Stimulated activated CD4-positive, alpha-beta T cell treated with anti-CD3 and anti-CD28 coated beads, Interleukin-4, amount 100 ng/mL, for 4 hours (primary cell): ENCODE measurements around the gene DEF6.
A peak's percentile ranks its signal among the peaks of the same experiment; 100 is the strongest.
"Not testable (repeated sequence)": the region's sequence is repeated elsewhere in the genome, so short reads cannot be mapped to it uniquely, and the experiment has no call there.

Experiments
- DNase-seq, 2 experiments: peaks; one replicate each; pipeline ENCODE4 v3.0.0-alpha.2; 2020

DEF6 gene

GRCh38 chr6:35280903-35281302, 16.7 kb upstream of the DEF6 start:
- no peak for DNase-seq

- DNase-seq: no peak
Measured at GRCh38 chr6:35282472-35282871, 15.1 kb upstream of the DEF6 start.

GRCh38 chr6:35283361-35283760, 14.3 kb upstream of the DEF6 start:
- DNase-seq: no peak

GRCh38 chr6:35287671-35288396, 9.8 kb upstream of the DEF6 start:
- DNase-seq: no peak

GRCh38 chr6:35288834-35289233, 8.8 kb upstream of the DEF6 start:
- no peak for DNase-seq

GRCh38 chr6:35291491-35291890, 6.1 kb upstream of the DEF6 start:
- DNase-seq: no peak

- DNase-seq: no peak
Measured at GRCh38 chr6:35292494-35292893, 5.1 kb upstream of the DEF6 start.

- no peak for DNase-seq
Measured at GRCh38 chr6:35293681-35294080, 3.9 kb upstream of the DEF6 start.

GRCh38 chr6:35294308-35294945, 3.2 kb upstream of the DEF6 start:
- DNase-seq: peak; percentile 41 to 43

GRCh38 chr6:35295036-35295435, 2.6 kb upstream of the DEF6 start:
- DNase-seq: no peak

GRCh38 chr6:35295521-35296315, 1.9 kb upstream of the DEF6 start:
- DNase-seq: no peak

GRCh38 chr6:35296931-35297600, 552 bp upstream of the DEF6 start:
- no peak for DNase-seq

- no peak for DNase-seq
Measured at GRCh38 chr6:35298625-35299140, 1.1 kb downstream of the DEF6 start.

- no peak for DNase-seq
Measured at GRCh38 chr6:35299674-35300073, 2.1 kb downstream of the DEF6 start.

- peak in 1 of 2 experiments; percentile 39 for DNase-seq
Measured at GRCh38 chr6:35300848-35301247, 3.2 kb downstream of the DEF6 start.

- peak; percentile 69 to 89 for DNase-seq
Measured at GRCh38 chr6:35302604-35303241, 5.1 kb downstream of the DEF6 start.

GRCh38 chr6:35304299-35304698, 6.7 kb downstream of the DEF6 start:
- DNase-seq: no peak

GRCh38 chr6:35305117-35305516, 7.5 kb downstream of the DEF6 start:
- DNase-seq: peak in 1 of 2 experiments; percentile 15

GRCh38 chr6:35307138-35307537, 9.5 kb downstream of the DEF6 start:
- DNase-seq: not testable (repeated sequence)

GRCh38 chr6:35308543-35308942, 10.9 kb downstream of the DEF6 start:
- not testable (repeated sequence) for DNase-seq

- DNase-seq: no peak
Measured at GRCh38 chr6:35309611-35310264, 12.1 kb downstream of the DEF6 start.

GRCh38 chr6:35310265-35310831, 12.7 kb downstream of the DEF6 start:
- DNase-seq: no peak
